ENCODE measurements around the gene SMPX. TPM values are rescaled to one million over a fixed set of nuclear protein-coding genes. Genes with fewer than 3 reads are reported as not detected.

The SMPX gene
- total RNA-seq, 2 experiments from 2014 or later, result not detected

GRCh38 chrX:21770631-21771321 is 12.9 kb upstream of the SMPX start:
- peaks cover 14% of the 10 kb centered on the region for H3K36me3 Mint-ChIP-seq (ENCODE audit: low read depth)
- no peak for DNase-seq
- peaks cover 10% of the 10 kb centered on the region for H3K9me3 Mint-ChIP-seq
- H3K27me3 Mint-ChIP-seq, result peaks cover 2% of the 10 kb centered on the region
- H3K4me1 Mint-ChIP-seq, result peaks cover 42% of the 10 kb centered on the region
- ChIA-PET POLR2A (no interaction called here), CTCF (interaction anchor here (1.5 kb wide), 1 partner anchor 13 kb away, joined by 5 read pairs; the partner anchor contains the start of gene SMPX)
- H3K27ac Mint-ChIP-seq, result no peak overlapping the region
- H3K4me3 Mint-ChIP-seq, result no peak overlapping the region

- no peak for DNase-seq
- CTCF ChIA-PET, result interaction anchor here (0.6 to 2.3 kb wide), 3 partner anchors 8 to 357 kb away, joined by 5 to 7 read pairs (median 6); partner anchors contain the start of gene SMPX
- Mint-ChIP-seq H3K36me3 (ENCODE audit: low read depth) (no peaks in the 10 kb centered on the region), H3K27ac (no peak overlapping the region), H3K27me3 (peaks cover 2% of the 10 kb centered on the region), H3K9me3 (no peaks in the 10 kb centered on the region), H3K4me3 (no peak overlapping the region), H3K4me1 (peaks cover 1% of the 10 kb centered on the region)
- POLR2A ChIA-PET, result no interaction called here
Observed at GRCh38 chrX:21766101-21766500, 8.2 kb upstream of the SMPX start.

- ChIA-PET CTCF (no interaction called here), POLR2A (no interaction called here)
- Mint-ChIP-seq H3K36me3 (ENCODE audit: low read depth) (no peaks in the 10 kb centered on the region), H3K4me1 (no peaks in the 10 kb centered on the region), H3K4me3 (no peak overlapping the region), H3K27me3 (peaks cover 2% of the 10 kb centered on the region), H3K27ac (no peak overlapping the region), H3K9me3 (no peaks in the 10 kb centered on the region)
- no peak for DNase-seq
Observed at GRCh38 chrX:21764008-21764407, 6.1 kb upstream of the SMPX start.

GRCh38 chrX:21758488-21758887 is 572 bp upstream of the SMPX start:
- no peaks in the 10 kb centered on the region for H3K9me3 Mint-ChIP-seq
- ChIA-PET POLR2A (no interaction called here), CTCF (interaction anchor here (1.4 to 2.2 kb wide), 3 partner anchors 8 to 12 kb away, joined by 3 to 7 read pairs (median 5); no protein-coding TSS in a partner anchor)
- DNase-seq, result no peak
- H3K36me3 Mint-ChIP-seq (ENCODE audit: low read depth), result no peaks in the 10 kb centered on the region
- H3K4me1 Mint-ChIP-seq, result no peaks in the 10 kb centered on the region
- no peak overlapping the region for H3K4me3 Mint-ChIP-seq
- no peak overlapping the region for H3K27ac Mint-ChIP-seq
- H3K27me3 Mint-ChIP-seq, result no peaks in the 10 kb centered on the region

- no peaks in the 10 kb centered on the region for H3K36me3 Mint-ChIP-seq (ENCODE audit: low read depth)
- no peaks in the 10 kb centered on the region for H3K9me3 Mint-ChIP-seq
- H3K4me3 Mint-ChIP-seq, result no peak overlapping the region
- DNase-seq, result no peak
- no peak overlapping the region for H3K27ac Mint-ChIP-seq
- CTCF ChIA-PET, result interaction anchor here (0.8 to 2.2 kb wide), 4 partner anchors 7 to 14 kb away, joined by 3 to 7 read pairs (median 4); no protein-coding TSS in a partner anchor
- no peaks in the 10 kb centered on the region for H3K4me1 Mint-ChIP-seq
- POLR2A ChIA-PET, result no interaction called here
- no peaks in the 10 kb centered on the region for H3K27me3 Mint-ChIP-seq
Observed at GRCh38 chrX:21756785-21757529, 959 bp downstream of the SMPX start.

GRCh38 chrX:21749924-21750323 is 8.0 kb downstream of the SMPX start:
- CTCF ChIA-PET, result interaction anchor here (1.1 kb wide), 1 partner anchor 8 kb away, joined by 3 read pairs; the partner anchor contains the start of gene SMPX
- Mint-ChIP-seq H3K27me3 (peaks cover 9% of the 10 kb centered on the region), H3K9me3 (no peaks in the 10 kb centered on the region), H3K36me3 (ENCODE audit: low read depth) (no peaks in the 10 kb centered on the region), H3K4me1 (no peaks in the 10 kb centered on the region), H3K27ac (no peak overlapping the region), H3K4me3 (no peak overlapping the region)
- POLR2A ChIA-PET, result interaction anchor here (0.6 kb wide), 1 partner anchor 110 kb away, joined by 4 read pairs; no protein-coding TSS in a partner anchor
- DNase-seq, result no peak

- peaks cover 14% of the 10 kb centered on the region for H3K27me3 Mint-ChIP-seq
- H3K9me3 Mint-ChIP-seq, result no peaks in the 10 kb centered on the region
- no peak overlapping the region for H3K27ac Mint-ChIP-seq
- ChIA-PET CTCF (no interaction called here), POLR2A (no interaction called here)
- H3K4me1 Mint-ChIP-seq, result no peaks in the 10 kb centered on the region
- DNase-seq, result no peak
- H3K4me3 Mint-ChIP-seq, result no peak overlapping the region
- H3K36me3 Mint-ChIP-seq (ENCODE audit: low read depth), result no peaks in the 10 kb centered on the region
Observed at GRCh38 chrX:21748235-21748634, 9.7 kb downstream of the SMPX start.

GRCh38 chrX:21747558-21747957 is 10.4 kb downstream of the SMPX start:
- CTCF ChIA-PET, result no interaction called here
- H3K9me3 Mint-ChIP-seq, result no peaks in the 10 kb centered on the region
- no peaks in the 10 kb centered on the region for H3K36me3 Mint-ChIP-seq (ENCODE audit: low read depth)

GRCh38 chrX:21745756-21746155 is 12.2 kb downstream of the SMPX start:
- ChIA-PET POLR2A (no interaction called here), CTCF (interaction anchor here (0.6 to 0.9 kb wide), 2 partner anchors 12 to 182 kb away, joined by 3 read pairs; no protein-coding TSS in a partner anchor)
- Mint-ChIP-seq H3K27me3 (peaks cover 15% of the 10 kb centered on the region), H3K36me3 (ENCODE audit: low read depth) (no peaks in the 10 kb centered on the region), H3K4me1 (no peaks in the 10 kb centered on the region), H3K4me3 (no peak overlapping the region), H3K9me3 (no peaks in the 10 kb centered on the region), H3K27ac (no peak overlapping the region)
- DNase-seq, result peak; percentile 37

More at GRCh38 chrX:21747558-21747957, 10.4 kb downstream of the SMPX start:
- Mint-ChIP-seq H3K4me3 (no peak overlapping the region), H3K27me3 (peaks cover 15% of the 10 kb centered on the region), H3K4me1 (no peaks in the 10 kb centered on the region), H3K27ac (no peak overlapping the region)
- POLR2A ChIA-PET, result no interaction called here
- no peak for DNase-seq

GRCh38 chrX:21744721-21745120 is 13.2 kb downstream of the SMPX start:
- H3K4me1 Mint-ChIP-seq, result no peaks in the 10 kb centered on the region
- POLR2A ChIA-PET, result no interaction called here
- no peak overlapping the region for H3K27ac Mint-ChIP-seq
- no peak overlapping the region for H3K4me3 Mint-ChIP-seq
- H3K9me3 Mint-ChIP-seq, result no peaks in the 10 kb centered on the region
- CTCF ChIA-PET, result no interaction called here
- H3K36me3 Mint-ChIP-seq (ENCODE audit: low read depth), result no peaks in the 10 kb centered on the region
- DNase-seq, result no peak
- H3K27me3 Mint-ChIP-seq, result peaks cover 15% of the 10 kb centered on the region

- H3K4me3 Mint-ChIP-seq, result no peak overlapping the region
- H3K27me3 Mint-ChIP-seq, result peaks cover 15% of the 10 kb centered on the region
- no peaks in the 10 kb centered on the region for H3K36me3 Mint-ChIP-seq (ENCODE audit: low read depth)
- H3K4me1 Mint-ChIP-seq, result no peaks in the 10 kb centered on the region
- no peaks in the 10 kb centered on the region for H3K9me3 Mint-ChIP-seq
- ChIA-PET POLR2A (no interaction called here), CTCF (interaction anchor here (0.6 kb wide), 1 partner anchor 129 kb away, joined by 3 read pairs; no protein-coding TSS in a partner anchor)
- DNase-seq, result no peak
- H3K27ac Mint-ChIP-seq, result no peak overlapping the region
Observed at GRCh38 chrX:21744060-21744459, 13.9 kb downstream of the SMPX start.

- no peak overlapping the region for H3K27ac Mint-ChIP-seq
- no peaks in the 10 kb centered on the region for H3K4me1 Mint-ChIP-seq
- H3K36me3 Mint-ChIP-seq (ENCODE audit: low read depth), result no peaks in the 10 kb centered on the region
- H3K4me3 Mint-ChIP-seq, result no peak overlapping the region
- CTCF ChIA-PET, result no interaction called here
- DNase-seq, result no peak
- H3K27me3 Mint-ChIP-seq, result peaks cover 7% of the 10 kb centered on the region
- no peaks in the 10 kb centered on the region for H3K9me3 Mint-ChIP-seq
- POLR2A ChIA-PET, result no interaction called here
Observed at GRCh38 chrX:21741869-21742701, 15.8 kb downstream of the SMPX start.

GRCh38 chrX:21741364-21741763 is 16.6 kb downstream of the SMPX start:
- no peak overlapping the region for H3K4me3 Mint-ChIP-seq
- H3K4me1 Mint-ChIP-seq, result no peaks in the 10 kb centered on the region
- POLR2A ChIA-PET, result no interaction called here
- no peaks in the 10 kb centered on the region for H3K9me3 Mint-ChIP-seq
- no peak for DNase-seq
- peaks cover 6% of the 10 kb centered on the region for H3K27me3 Mint-ChIP-seq
- no peak overlapping the region for H3K27ac Mint-ChIP-seq
- CTCF ChIA-PET, result no interaction called here
- no peaks in the 10 kb centered on the region for H3K36me3 Mint-ChIP-seq (ENCODE audit: low read depth)
